ENCODE measurements around the gene SPRYD3. TPM values are rescaled to one million over a fixed set of nuclear protein-coding genes. Genes with fewer than 3 reads are reported as not detected.
A peak's percentile ranks its signal among the peaks of the same experiment; 100 is the strongest.

The SPRYD3 gene
- polyA plus RNA-seq, 1 experiment, result 15.4 TPM

- no peaks in the 10 kb centered on the region for H3K27me3 ChIP-seq (ENCODE audit: control insufficient read depth, insufficient read depth, low read length)
- POLR2A ChIA-PET, result interaction anchor here (1.0 to 3.3 kb wide), 3 partner anchors 16 to 35 kb away, joined by 5 to 48 read pairs (median 14); partner anchors contain the start of genes IGFBP6 and SPRYD3
- no peak for TF ChIP-seq CTCF (IDR thresholded peaks at IDR 0.05; ENCODE audit: low read depth, low read length)
- CTCF ChIA-PET, result interaction anchor here (0.9 to 3.8 kb wide), 3 partner anchors 9 to 96 kb away, joined by 3 to 43 read pairs (median 5); no protein-coding TSS in a partner anchor
- no peak overlapping the region for H3K4me3 ChIP-seq (ENCODE audit: low read depth, low read length)
- no peak for DNase-seq (ENCODE audit: low read depth, low spot score)
- H3K9me3 ChIP-seq (ENCODE audit: control insufficient read depth, insufficient read depth, low read length), result no peaks in the 10 kb centered on the region
- H3K27ac ChIP-seq (ENCODE audit: low read depth, low read length), result peak overlapping the region; percentile 81
Observed at GRCh38 chr12:53062977-53063707, 16.0 kb downstream of the SPRYD3 start.

- ChIA-PET CTCF (interaction anchor here (0.7 to 1.1 kb wide), 4 partner anchors 9 to 136 kb away, joined by 3 to 4 read pairs (median 3); no protein-coding TSS in a partner anchor), POLR2A (interaction anchor here (0.9 to 2.3 kb wide), 4 partner anchors 9 to 17 kb away, joined by 3 to 14 read pairs (median 8); partner anchors contain the start of gene SPRYD3)
- peak overlapping the region; percentile 31 for H3K27ac ChIP-seq (ENCODE audit: low read depth, low read length)
- H3K9me3 ChIP-seq (ENCODE audit: control insufficient read depth, insufficient read depth, low read length), result no peaks in the 10 kb centered on the region
- no peak overlapping the region for H3K4me3 ChIP-seq (ENCODE audit: low read depth, low read length)
- DNase-seq (ENCODE audit: low read depth, low spot score), result no peak
- TF ChIP-seq CTCF (IDR thresholded peaks at IDR 0.05; ENCODE audit: low read depth, low read length), result no peak
- no peaks in the 10 kb centered on the region for H3K27me3 ChIP-seq (ENCODE audit: control insufficient read depth, insufficient read depth, low read length)
Observed at GRCh38 chr12:53062011-53062961, 16.9 kb downstream of the SPRYD3 start.

GRCh38 chr12:53061404-53062010 lies 17.7 kb downstream of the SPRYD3 start:
- H3K4me3 ChIP-seq (ENCODE audit: low read depth, low read length), result no peak overlapping the region
- POLR2A ChIA-PET, result interaction anchor here (0.9 to 2.0 kb wide), 3 partner anchors 8 to 18 kb away, joined by 3 to 12 read pairs (median 4); partner anchors contain the start of gene SPRYD3
- H3K9me3 ChIP-seq (ENCODE audit: control insufficient read depth, insufficient read depth, low read length), result no peaks in the 10 kb centered on the region
- H3K27ac ChIP-seq (ENCODE audit: low read depth, low read length), result no peak overlapping the region
- no peak for DNase-seq (ENCODE audit: low read depth, low spot score)
- CTCF ChIA-PET, result interaction anchor here (0.7 to 1.1 kb wide), 3 partner anchors 9 to 136 kb away, joined by 3 to 4 read pairs (median 3); no protein-coding TSS in a partner anchor
- no peak for TF ChIP-seq CTCF (IDR thresholded peaks at IDR 0.05; ENCODE audit: low read depth, low read length)
- no peaks in the 10 kb centered on the region for H3K27me3 ChIP-seq (ENCODE audit: control insufficient read depth, insufficient read depth, low read length)

GRCh38 chr12:53060721-53061276 lies 18.4 kb downstream of the SPRYD3 start:
- Histone ChIP-seq H3K27ac (ENCODE audit: low read depth, low read length) (peak overlapping the region; percentile 11), H3K4me3 (ENCODE audit: low read depth, low read length) (no peak overlapping the region), H3K27me3 (ENCODE audit: control insufficient read depth, insufficient read depth, low read length) (no peaks in the 10 kb centered on the region), H3K9me3 (ENCODE audit: control insufficient read depth, insufficient read depth, low read length) (no peaks in the 10 kb centered on the region)
- POLR2A ChIA-PET, result interaction anchor here (2.0 kb wide), 1 partner anchor 13 kb away, joined by 12 read pairs; no protein-coding TSS in a partner anchor
- DNase-seq (ENCODE audit: low read depth, low spot score), result no peak
- no peak for TF ChIP-seq CTCF (IDR thresholded peaks at IDR 0.05; ENCODE audit: low read depth, low read length)
- CTCF ChIA-PET, result interaction anchor here (1.1 kb wide), 1 partner anchor 99 kb away, joined by 4 read pairs; no protein-coding TSS in a partner anchor

Measured in AG04450 (cell line).